NCI-H526 treated with DMSO at 0.1 percent for 48 hours (cell line): ENCODE data around the gene IL9.
"Not testable (repeated sequence)": the region's sequence is repeated elsewhere in the genome, so short reads cannot be mapped to it uniquely, and the experiment has no call there.

ENCODE experiments used
- DNase-seq: peaks from one replicate; lab custom pipeline; 2025; lab: John Stamatoyannopoulos, UW

Gene IL9

GRCh38 chr5:135868681-135869080 is 27.0 kb downstream of the IL9 start:
- no peak for DNase-seq

GRCh38 chr5:135867599-135867998 is 28.0 kb downstream of the IL9 start:
- DNase-seq = no peak

GRCh38 chr5:135866016-135866415 is 29.6 kb downstream of the IL9 start:
- no peak for DNase-seq

- DNase-seq = peak; percentile 62
These were observed 30.9 kb downstream of the IL9 start for GRCh38 chr5:135864503-135865435.

GRCh38 chr5:135862744-135863143 is 32.9 kb downstream of the IL9 start:
- DNase-seq = no peak

- DNase-seq = no peak
These were observed 33.6 kb downstream of the IL9 start for GRCh38 chr5:135862086-135862485.

- no peak for DNase-seq
These were observed 34.0 kb downstream of the IL9 start for GRCh38 chr5:135861641-135862040.

GRCh38 chr5:135859641-135860040 is 36.0 kb downstream of the IL9 start:
- DNase-seq = no peak

- DNase-seq = not testable (repeated sequence)
These were observed 36.5 kb downstream of the IL9 start for GRCh38 chr5:135859186-135859585.

- no peak for DNase-seq
These were observed 37.9 kb downstream of the IL9 start for GRCh38 chr5:135857630-135858311.

- DNase-seq = no peak
These were observed 43.5 kb downstream of the IL9 start for GRCh38 chr5:135851915-135852845.

GRCh38 chr5:135851186-135851914 is 44.3 kb downstream of the IL9 start:
- DNase-seq = no peak

- DNase-seq = no peak
These were observed 45.0 kb downstream of the IL9 start for GRCh38 chr5:135850671-135851070.

- no peak for DNase-seq
These were observed 45.4 kb downstream of the IL9 start for GRCh38 chr5:135850231-135850630.

- no peak for DNase-seq
These were observed 47.7 kb downstream of the IL9 start for GRCh38 chr5:135847976-135848375.

- DNase-seq = no peak
These were observed 49.3 kb downstream of the IL9 start for GRCh38 chr5:135846311-135846710.

GRCh38 chr5:135843571-135844337 is 51.9 kb downstream of the IL9 start:
- DNase-seq = no peak

- no peak for DNase-seq
These were observed 52.9 kb downstream of the IL9 start for GRCh38 chr5:135842737-135843136.
